K562 (cell line): ENCODE results near the gene CTDNEP1. TPM values are rescaled to one million over a fixed set of nuclear protein-coding genes. Genes with fewer than 3 reads are reported as not detected.
A peak's percentile ranks its signal among the peaks of the same experiment; 100 is the strongest.

ENCODE experiments used
- BCL6 ChIP-seq: fragments of 250-450 bp; sonication (Bioruptor Pico); IDR thresholded peaks from 2 replicates; pipeline ENCODE4 v1.4.0; 2020
- DPF2 ChIP-seq: fragments of 450-650 bp; IDR thresholded peaks from 2 replicates; pipeline ENCODE4 v1.6.1; 2016
- EZH2 ChIP-seq: IDR thresholded peaks from 2 replicates; pipeline ENCODE4 v1.6.1; 2012; ENCODE audit warnings: low read depth, mild to moderate bottlenecking, inconsistent platforms, low read length, borderline replicate concordance
- IRF1 ChIP-seq: sonication (generic); formaldehyde crosslinking; IDR thresholded peaks from 2 replicates; pipeline ENCODE4 v1.8.0; 2022; ENCODE audit warnings: missing genetic modification reagents, mild to moderate bottlenecking, borderline replicate concordance
- IRF9 ChIP-seq: fragments of 450-650 bp; IDR thresholded peaks from 2 replicates; pipeline ENCODE4 v1.6.1; 2016; ENCODE audit warnings: missing biosample characterization, missing genetic modification characterization
- KLF6 ChIP-seq: fragments of 250-450 bp; sonication (Bioruptor Pico); IDR thresholded peaks from 2 replicates; pipeline ENCODE4 v1.4.0; 2020; ENCODE audit warnings: mild to moderate bottlenecking, moderate library complexity, borderline replicate concordance
- MAFF ChIP-seq: IDR thresholded peaks from 2 replicates; pipeline ENCODE4 v1.6.1; 2012; ENCODE audit warnings: low read length, improper control_type of control experiment
- MLX ChIP-seq, 2 experiments: fragments of 450-650 bp in 1 of 2; sonication (generic) in 1 of 2; formaldehyde crosslinking; conservative IDR thresholded peaks; 2 replicates each; pipeline versions ENCODE4 v1.4.0 to v1.8.1; 2020 to 2022; ENCODE audit warnings: mild to moderate bottlenecking in 1 of 2, missing genetic modification reagents in 1 of 2
- MTA3 ChIP-seq: fragments of 450-650 bp; formaldehyde crosslinking; IDR thresholded peaks from 2 replicates; pipeline ENCODE4 v1.6.1; 2017; ENCODE audit warnings: mild to moderate bottlenecking, borderline replicate concordance
- POLR2A ChIP-seq: fragments of 450-650 bp; conservative IDR thresholded peaks from 2 replicates; pipeline ENCODE4 v1.6.1; 2016
- PTBP1 ChIP-seq: fragments of 200-400 bp; formaldehyde crosslinking; IDR thresholded peaks from 2 replicates; pipeline ENCODE4 v1.6.1; 2017; ENCODE audit warnings: low read depth, low read length
- RBM22 ChIP-seq: fragments of 200-400 bp; formaldehyde crosslinking; IDR thresholded peaks from 2 replicates; pipeline ENCODE4 v1.6.1; 2018; ENCODE audit warnings: low read length, low read depth; ENCODE audit not compliant: poor library complexity, severe bottlenecking
- SMARCA4 ChIP-seq: fragments of 450-650 bp; IDR thresholded peaks from 2 replicates; pipeline ENCODE4 v1.6.1; 2016
- SMARCA5 ChIP-seq: fragments of 450-650 bp; IDR thresholded peaks from 2 replicates; pipeline ENCODE4 v1.6.1; 2016
- SREBF1 ChIP-seq: fragments of 150-350 bp; IDR thresholded peaks from 2 replicates; pipeline ENCODE4 v1.6.1; 2014; ENCODE audit warnings: antibody characterized with exemption, low read depth, low read length, borderline replicate concordance
- XRCC3 ChIP-seq: fragments of 450-650 bp; IDR thresholded peaks from 2 replicates; pipeline ENCODE4 v1.6.1; 2017; ENCODE audit warnings: mild to moderate bottlenecking, moderate library complexity
- ZBTB33 ChIP-seq: sonication (generic); formaldehyde crosslinking; IDR thresholded peaks from 2 replicates; pipeline ENCODE4 v1.8.1; 2023; ENCODE audit warnings: mild to moderate bottlenecking, missing genetic modification reagents
- ZBTB9 ChIP-seq: fragments of 450-650 bp; formaldehyde crosslinking; IDR thresholded peaks from 2 replicates; pipeline ENCODE4 v1.4.0; 2020; ENCODE audit warnings: mild to moderate bottlenecking, moderate library complexity
- ZNF239 ChIP-seq: fragments of 250-450 bp; sonication (Bioruptor Pico); IDR thresholded peaks from 2 replicates; pipeline ENCODE4 v1.4.0; 2020; ENCODE audit warnings: mild to moderate bottlenecking
- ZNF512 ChIP-seq: IDR thresholded peaks from 2 replicates; pipeline ENCODE4 v1.6.1; 2016; ENCODE audit warnings: missing genetic modification characterization, missing compliant biosample characterization
- ZNF717 ChIP-seq: fragments of 250-450 bp; sonication (Bioruptor Pico); IDR thresholded peaks from 2 replicates; pipeline ENCODE4 v1.5.0; 2021
- ZNF79 ChIP-seq: fragments of 250-450 bp; sonication (Bioruptor Pico); IDR thresholded peaks from 2 replicates; pipeline ENCODE4 v1.4.0; 2020; ENCODE audit warnings: low read depth, mild to moderate bottlenecking, moderate library complexity
- polyA plus RNA-seq, 8 experiments: library from polyadenylated mRNA; depleted of rRNA in 4 of 8; stranded (reverse) in 5 of 8; unstranded in 3 of 8; fragments of >200 nt; fragmentation: Nextera tagmentation in 2 of 8; fragmentation: Illumina TruSeq in 1 of 8; extraction: Ambion mirVana in 2 of 8; extraction: Trizol in 1 of 8; gene quantifications; 2 replicates each; pipeline versions ENCODE4 v1.2.1 to v1.2.3, GENCODE V29; 2011 to 2014; ENCODE audit warnings: inconsistent platforms in 1 of 8, missing spikeins in 1 of 8
- total RNA-seq, 7 experiments: library from RNA; depleted of rRNA in 6 of 7; stranded (reverse); fragments of >200 nt in 6 of 7; fragmentation: Illumina TruSeq in 2 of 7; extraction: Trizol in 2 of 7; gene quantifications; 2 replicates each; pipeline versions ENCODE4 v1.2.1 to v1.2.3, GENCODE V29; 2011 to 2021; ENCODE audit warnings: low replicate concordance in 1 of 7

Gene CTDNEP1
- total and polyA plus RNA-seq, 9 of the 15 experiments (the other 6 are each of a cell fraction or from before 2014, with no cell fraction given): 10.7 to 150 (median 28.5) TPM

- no peak for TF ChIP-seq ZNF512
- 0 out of 2 replicates have a peak, but pooled peaks have one; percentile 30 for TF ChIP-seq ZNF717 (CRISPR knock-in tag)
- TF ChIP-seq SMARCA5: no peak
- TF ChIP-seq IRF1 (CRISPR knock-in tag): no peak
- no peak for TF ChIP-seq PTBP1
- TF ChIP-seq XRCC3: no peak
- no peak for TF ChIP-seq KLF6 (CRISPR knock-in tag)
- peak in 1 of 2 experiments; percentile 92; a peak in 1 of 4 replicates for TF ChIP-seq MLX (CRISPR knock-in tag; conservative IDR thresholded peaks at IDR 0.05)
- TF ChIP-seq ZNF239 (CRISPR knock-in tag): no peak
- peak; percentile 88 for TF ChIP-seq RBM22
- no peak for TF ChIP-seq DPF2
- TF ChIP-seq ZNF79 (CRISPR knock-in tag): no peak
- TF ChIP-seq BCL6 (CRISPR knock-in tag): no peak
- TF ChIP-seq POLR2A: peak; percentile 86
- TF ChIP-seq MAFF: no peak
- TF ChIP-seq SMARCA4: no peak
- no peak for TF ChIP-seq IRF9 (tag)
- peak; percentile 88; the same call in 1 of the 2 replicates for TF ChIP-seq SREBF1
- peak; percentile 85; the same call in 1 of the 2 replicates for TF ChIP-seq MTA3
- TF ChIP-seq ZBTB9: peak; percentile 91
- TF ChIP-seq ZBTB33 (CRISPR knock-in tag): no peak
- no peak for TF ChIP-seq EZH2
Measured at GRCh38 chr17:7234083-7234951, 17.2 kb downstream of the CTDNEP1 start, which contains the start of gene DVL2 (continued).
